ENCODE measurements around the gene AGO3.

AGO3 gene

GRCh38 chr1:36083635-36084496, 153.0 kb downstream of the AGO3 start, which contains the start of gene TEKT2:
TSS of gene TEKT2 (plus strand) at chr1:36084094. CDS start at chr1:36084922, 828 bp downstream.
- peak; percentile 29 for DNase-seq (ENCODE audit: low read depth)

DNA sequence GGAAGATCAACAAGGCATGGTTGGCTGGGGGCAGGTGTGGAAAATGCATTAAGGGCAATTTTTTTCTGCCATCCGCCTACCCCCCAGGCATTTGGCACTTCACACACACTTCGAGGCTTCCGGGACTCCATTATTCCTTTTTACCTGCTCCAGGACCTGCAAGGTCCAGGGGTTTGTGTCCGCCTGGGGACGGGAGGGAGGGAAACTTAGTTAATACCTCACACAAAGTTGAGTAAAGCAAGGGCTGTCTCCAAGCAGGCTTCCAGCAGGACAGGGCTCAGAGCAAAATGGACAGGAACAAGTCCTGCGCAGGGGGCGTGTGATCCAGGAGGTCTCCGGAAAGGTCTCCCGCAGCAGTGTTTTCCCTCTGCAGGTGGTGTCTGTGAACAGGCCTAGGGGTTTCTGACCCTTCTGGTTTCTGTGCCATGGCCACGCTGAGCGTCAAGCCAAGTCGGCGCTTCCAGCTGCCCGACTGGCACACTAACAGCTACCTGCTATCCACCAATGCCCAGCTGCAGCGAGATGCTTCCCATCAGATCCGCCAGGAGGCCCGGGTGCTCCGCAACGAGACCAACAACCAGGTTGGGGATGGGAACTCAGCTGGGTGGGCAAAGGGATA, 153.7 kb downstream of the AGO3 start:
- DNase-seq (ENCODE audit: low read depth): no peak

DNA sequence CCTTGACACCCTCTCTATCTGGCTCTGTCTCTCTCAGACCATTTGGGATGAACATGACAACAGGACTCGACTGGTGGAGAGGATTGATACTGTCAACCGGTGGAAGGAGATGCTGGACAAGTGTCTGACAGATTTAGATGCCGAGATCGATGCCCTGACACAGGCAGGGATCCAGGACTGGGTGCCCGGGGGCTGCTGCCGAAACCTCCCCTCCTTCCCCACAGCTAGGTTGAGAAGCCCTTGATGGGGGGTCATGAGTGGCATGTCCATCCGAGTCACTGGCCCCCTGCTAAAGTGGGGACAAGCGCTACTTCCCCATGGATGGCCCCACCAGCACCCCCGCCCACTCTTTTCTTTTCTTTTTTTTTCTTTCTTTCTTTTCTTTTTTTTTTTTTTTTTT, 154.2 kb downstream of the AGO3 start:
- no peak for DNase-seq (ENCODE audit: low read depth)

GRCh38 chr1:36085686-36086526, 155.0 kb downstream of the AGO3 start:
- DNase-seq (ENCODE audit: low read depth): no peak

GRCh38 chr1:36086529-36087232, 155.8 kb downstream of the AGO3 start:
- no peak for DNase-seq (ENCODE audit: low read depth)

DNA sequence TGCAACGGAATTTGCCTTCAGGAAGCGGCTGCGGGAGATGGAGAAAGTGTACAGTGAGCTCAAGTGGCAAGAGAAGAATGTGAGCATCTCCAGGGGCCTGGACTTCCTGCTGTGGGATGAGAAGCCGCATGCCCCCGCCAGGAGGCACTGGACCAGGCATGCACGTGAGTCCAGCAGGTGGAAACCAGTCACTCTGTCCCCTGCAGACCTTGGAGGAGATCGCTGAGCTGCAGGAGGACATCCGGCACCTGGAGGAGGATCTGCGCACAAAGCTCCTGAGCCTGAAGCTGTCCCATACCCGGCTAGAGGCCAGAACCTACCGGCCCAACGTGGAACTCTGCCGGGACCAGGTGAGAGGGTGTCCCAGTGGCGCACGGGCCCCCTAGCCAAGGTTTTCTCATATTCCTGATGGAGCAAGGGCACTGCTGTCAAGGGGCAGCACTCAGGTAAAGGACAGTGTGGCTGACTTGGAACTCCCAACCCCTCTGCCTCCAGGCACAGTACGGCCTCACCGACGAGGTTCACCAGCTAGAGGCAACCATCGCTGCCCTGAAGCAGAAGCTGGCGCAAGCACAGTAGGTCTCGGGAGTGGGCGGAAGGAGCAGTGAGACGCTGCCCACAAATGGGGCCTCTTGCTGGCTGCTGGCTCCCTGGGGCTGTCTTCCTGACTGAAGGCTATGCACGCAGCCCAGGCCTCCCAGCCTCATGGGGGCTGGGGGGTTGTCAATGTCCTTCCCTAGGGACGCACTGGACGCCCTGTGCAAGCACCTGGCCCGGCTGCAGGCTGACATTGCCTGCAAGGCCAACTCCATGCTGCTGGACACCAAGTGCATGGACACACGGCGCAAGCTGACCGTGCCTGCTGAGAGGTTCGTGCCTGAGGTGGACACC, 156.6 kb downstream of the AGO3 start:
- no peak for DNase-seq (ENCODE audit: low read depth)

DNA sequence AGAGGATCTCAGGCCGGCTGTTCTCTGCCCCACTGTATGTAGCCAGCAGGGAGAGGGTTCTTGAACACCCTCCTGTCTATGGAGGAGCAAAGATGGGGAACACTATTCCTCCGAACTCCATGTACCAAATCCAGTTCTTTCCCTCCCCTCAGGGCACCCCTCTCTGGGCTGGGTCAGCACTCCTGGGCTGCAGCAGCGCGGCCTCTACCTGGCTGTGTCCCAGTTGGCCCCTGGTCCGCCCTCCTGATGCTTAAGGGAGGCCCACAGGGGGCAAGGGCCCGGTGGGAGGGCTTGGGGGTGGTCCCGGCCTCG, 157.3 kb downstream of the AGO3 start:
- no peak for DNase-seq (ENCODE audit: low read depth)

- peak; percentile 92 for DNase-seq (ENCODE audit: low read depth)
These were observed 157.9 kb downstream of the AGO3 start, which contains the start of gene ADPRS for GRCh38 chr1:36088577-36089392. TSS of gene ADPRS (plus strand) at chr1:36088892. CDS start at chr1:36088905, 13 bp downstream.

- peak; percentile 17 for DNase-seq (ENCODE audit: low read depth)
These were observed 158.7 kb downstream of the AGO3 start for GRCh38 chr1:36089393-36090121.

DNA sequence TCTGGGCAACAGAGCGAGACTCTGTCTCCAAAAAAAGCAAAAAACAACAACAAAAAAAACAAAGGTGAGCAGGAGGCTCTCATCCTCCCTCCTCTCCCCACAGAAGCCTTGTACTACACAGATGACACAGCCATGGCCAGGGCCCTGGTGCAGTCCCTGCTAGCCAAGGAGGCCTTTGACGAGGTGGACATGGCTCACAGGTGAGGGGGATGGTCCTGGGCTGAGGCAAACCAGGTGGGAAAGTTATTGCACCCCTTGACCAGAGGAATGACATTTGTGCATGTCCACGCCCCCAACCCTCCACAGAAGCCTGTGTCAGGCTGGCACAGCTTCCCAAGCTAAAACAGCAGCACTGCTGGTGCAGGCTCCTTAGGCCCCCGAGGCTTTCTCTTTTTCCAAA, 160.2 kb downstream of the AGO3 start:
- no peak for DNase-seq (ENCODE audit: low read depth)

DNA sequence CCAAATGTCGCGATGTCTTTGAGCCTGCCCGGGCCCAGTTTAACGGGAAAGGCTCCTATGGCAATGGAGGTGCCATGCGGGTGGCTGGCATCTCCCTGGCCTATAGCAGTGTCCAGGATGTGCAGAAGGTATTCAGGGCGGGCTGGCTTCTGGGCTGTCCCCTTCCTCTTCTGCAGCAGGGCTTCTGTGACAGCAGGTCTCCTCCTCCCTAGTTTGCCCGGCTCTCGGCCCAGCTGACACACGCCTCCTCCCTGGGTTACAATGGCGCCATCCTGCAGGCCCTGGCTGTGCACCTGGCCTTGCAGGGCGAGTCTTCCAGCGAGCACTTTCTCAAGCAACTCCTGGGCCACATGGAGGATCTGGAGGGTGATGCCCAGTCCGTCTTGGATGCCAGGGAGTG, 160.8 kb downstream of the AGO3 start:
- DNase-seq (ENCODE audit: low read depth): no peak

- no peak for DNase-seq (ENCODE audit: low read depth)
These were observed 161.4 kb downstream of the AGO3 start for GRCh38 chr1:36092166-36092797.

DNA sequence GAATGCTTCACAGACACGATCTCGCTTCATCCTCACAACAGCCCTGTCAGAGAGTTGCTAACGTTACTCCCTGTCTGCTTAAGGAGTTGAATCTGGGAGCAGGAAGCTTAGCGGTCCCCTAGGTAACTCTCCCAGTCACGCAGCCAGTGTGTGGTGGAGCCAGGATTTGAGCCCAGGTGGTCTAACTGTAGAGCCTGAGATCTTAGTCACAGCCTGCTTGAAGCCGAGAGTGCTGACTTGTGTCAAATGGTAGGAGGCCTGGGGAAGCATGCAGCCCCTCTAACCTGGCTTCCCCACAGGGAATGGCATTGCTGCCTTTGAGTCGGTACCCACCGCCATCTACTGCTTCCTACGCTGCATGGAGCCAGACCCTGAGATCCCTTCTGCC, 161.9 kb downstream of the AGO3 start:
- DNase-seq (ENCODE audit: low read depth): no peak

- no peak for DNase-seq (ENCODE audit: low read depth)
These were observed 162.3 kb downstream of the AGO3 start for GRCh38 chr1:36093226-36093625.

- DNase-seq (ENCODE audit: low read depth): no peak
These were observed 163.0 kb downstream of the AGO3 start for GRCh38 chr1:36093929-36094328.

DNA sequence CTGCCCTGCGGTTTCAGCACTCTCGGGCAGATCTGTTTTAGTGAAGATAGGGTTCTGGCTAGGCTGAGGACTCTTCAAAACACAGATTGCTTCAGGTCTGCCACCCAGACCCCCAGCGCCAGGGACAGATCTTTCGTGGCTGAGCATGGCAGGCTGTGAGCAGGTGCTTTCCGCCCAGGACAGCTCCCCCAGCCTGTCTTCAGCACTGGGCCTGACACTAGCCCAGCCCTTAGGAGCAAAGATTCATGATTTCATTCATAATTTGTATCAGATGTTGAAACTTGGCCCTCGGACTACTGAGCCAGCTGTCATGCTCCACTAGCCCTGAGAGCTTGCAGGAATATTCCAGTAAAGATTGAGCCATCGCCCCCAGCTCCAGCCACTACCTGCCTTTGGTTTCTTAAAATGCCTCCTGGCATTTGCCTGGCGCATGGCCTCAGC, 163.7 kb downstream of the AGO3 start:
- DNase-seq (ENCODE audit: low read depth): peak; percentile 81

GRCh38 chr1:36095760-36096405, 165.0 kb downstream of the AGO3 start:
- DNase-seq (ENCODE audit: low read depth): no peak
